K562 (cell line): ENCODE results near the gene TBC1D2. TPM values are rescaled to one million over a fixed set of nuclear protein-coding genes. Genes with fewer than 3 reads are reported as not detected.

Experiments used
- ADNP ChIP-seq: fragments of 200-800 bp; sonication (Bioruptor generic); IDR thresholded peaks from 2 replicates; pipeline ENCODE4 v1.6.1; 2016; ENCODE audit warnings: missing genetic modification characterization, missing compliant biosample characterization
- BRF2 ChIP-seq: IDR thresholded peaks from 3 replicates; pipeline ENCODE4 v1.6.1; 2011; ENCODE audit warnings: borderline replicate concordance, mild to moderate bottlenecking; ENCODE audit not compliant: insufficient read length, insufficient read depth
- E2F6 ChIP-seq, 2 experiments: IDR thresholded peaks; 2 replicates each; pipeline ENCODE4 v1.6.1; 2011; ENCODE audit warnings: borderline replicate concordance in 1 of 2, control low read depth in 1 of 2, low read depth in 1 of 2, low read length in 1 of 2, mild to moderate bottlenecking in 1 of 2, mixed read lengths in 1 of 2, moderate library complexity in 1 of 2; ENCODE audit not compliant: insufficient read depth in 1 of 2, insufficient read length in 1 of 2, poor library complexity in 1 of 2, severe bottlenecking in 1 of 2; ENCODE audit errors: extremely low read depth in 1 of 2
- EGR1 ChIP-seq: fragments of 450-650 bp; conservative IDR thresholded peaks from 2 replicates; pipeline ENCODE4 v1.6.1; 2017; ENCODE audit warnings: mild to moderate bottlenecking
- JUNB ChIP-seq: fragments of 450-650 bp; formaldehyde crosslinking; conservative IDR thresholded peaks from 2 replicates; pipeline ENCODE4 v1.4.0; 2020; ENCODE audit warnings: mild to moderate bottlenecking
- NFE2L1 ChIP-seq: fragments of 450-650 bp; IDR thresholded peaks from 2 replicates; pipeline ENCODE4 v1.6.1; 2016; ENCODE audit warnings: missing genetic modification characterization, low read depth, mild to moderate bottlenecking, missing compliant biosample characterization, moderate library complexity, borderline replicate concordance
- NR2C2 ChIP-seq, 2 experiments: fragments of 200-800 bp in 1 of 2; sonication (Bioruptor generic) in 1 of 2; sonication (generic) in 1 of 2; formaldehyde crosslinking in 1 of 2; IDR thresholded peaks; 2 replicates each; pipeline versions ENCODE4 v1.6.1 to v1.8.0; 2016 to 2022; ENCODE audit warnings: mild to moderate bottlenecking in 1 of 2, missing compliant biosample characterization in 1 of 2, missing genetic modification characterization in 1 of 2, missing genetic modification reagents in 1 of 2
- POLR3G ChIP-seq: IDR thresholded peaks from 2 replicates; pipeline ENCODE4 v1.6.1; 2011; ENCODE audit not compliant: insufficient read length, insufficient replicate concordance; ENCODE audit errors: extremely low read depth
- SETDB1 ChIP-seq: IDR thresholded peaks from one replicate; pipeline ENCODE4 v1.6.1; 2012; ENCODE audit warnings: low read length, control low read depth, inconsistent platforms
- SIN3A ChIP-seq, 2 experiments: fragments of 150-350 bp in 1 of 2; IDR thresholded peaks; 2 replicates each; pipeline ENCODE4 v1.6.1; 2011 to 2016; ENCODE audit warnings: borderline replicate concordance in 2 of 2, low read depth in 2 of 2, low read length in 2 of 2, mild to moderate bottlenecking in 2 of 2, moderate library complexity in 2 of 2; ENCODE audit not compliant: control insufficient read depth in 1 of 2
- SIX5 ChIP-seq, 2 experiments: IDR thresholded peaks; 2 replicates each; pipeline ENCODE4 v1.6.1; 2011; ENCODE audit warnings: low read length in 2 of 2, borderline replicate concordance in 1 of 2, low read depth in 1 of 2, mild to moderate bottlenecking in 1 of 2, moderate library complexity in 1 of 2; ENCODE audit not compliant: insufficient read depth in 1 of 2
- TCF15 ChIP-seq: fragments of 250-450 bp; sonication (Bioruptor Pico); IDR thresholded peaks from 2 replicates; pipeline ENCODE4 v1.8.0; 2022; ENCODE audit warnings: moderate library complexity, mild to moderate bottlenecking, inconsistent platforms
- TFAM ChIP-seq: fragments of 250-450 bp; sonication (Bioruptor Pico); conservative IDR thresholded peaks from 2 replicates; pipeline ENCODE4 v1.5.0; 2021; ENCODE audit warnings: mild to moderate bottlenecking, moderate library complexity
- USF1 ChIP-seq: sonication (generic); formaldehyde crosslinking; IDR thresholded peaks from 2 replicates; pipeline ENCODE4 v1.9.0; 2022; ENCODE audit warnings: mild to moderate bottlenecking, missing genetic modification reagents
- ZBTB7A ChIP-seq: IDR thresholded peaks from 2 replicates; pipeline ENCODE4 v1.6.1; 2011; ENCODE audit warnings: low read depth, mild to moderate bottlenecking, low read length, moderate library complexity, borderline replicate concordance; ENCODE audit not compliant: control insufficient read depth
- ZNF197 ChIP-seq: fragments of 200-800 bp; sonication (Bioruptor generic); IDR thresholded peaks from 2 replicates; pipeline ENCODE4 v1.6.1; 2016; ENCODE audit warnings: low read depth, missing genetic modification characterization, missing compliant biosample characterization
- ZNF277 ChIP-seq: fragments of 250-450 bp; sonication (Bioruptor Pico); IDR thresholded peaks from 2 replicates; pipeline ENCODE4 v1.8.0; 2022; ENCODE audit warnings: inconsistent platforms, mild to moderate bottlenecking, moderate library complexity, borderline replicate concordance
- ZNF512 ChIP-seq: IDR thresholded peaks from 2 replicates; pipeline ENCODE4 v1.6.1; 2016; ENCODE audit warnings: missing genetic modification characterization, missing compliant biosample characterization
- polyA plus RNA-seq, 8 experiments: library from polyadenylated mRNA; depleted of rRNA in 4 of 8; stranded (reverse) in 5 of 8; unstranded in 3 of 8; fragments of >200 nt; fragmentation: Nextera tagmentation in 2 of 8; fragmentation: Illumina TruSeq in 1 of 8; extraction: Ambion mirVana in 2 of 8; extraction: Trizol in 1 of 8; gene quantifications; 2 replicates each; pipeline versions ENCODE4 v1.2.1 to v1.2.3, GENCODE V29; 2011 to 2014; ENCODE audit warnings: inconsistent platforms in 1 of 8, missing spikeins in 1 of 8
- total RNA-seq, 7 experiments: library from RNA; depleted of rRNA in 6 of 7; stranded (reverse); fragments of >200 nt in 6 of 7; fragmentation: Illumina TruSeq in 2 of 7; extraction: Trizol in 2 of 7; gene quantifications; 2 replicates each; pipeline versions ENCODE4 v1.2.1 to v1.2.3, GENCODE V29; 2011 to 2021; ENCODE audit warnings: low replicate concordance in 1 of 7

TBC1D2 gene
- total and polyA plus RNA-seq, 9 of the 15 experiments (the other 6 are each of a cell fraction or from before 2014, with no cell fraction given), result 0.10 to 7.0 (median 2.5) TPM

- TF ChIP-seq ZNF277 (CRISPR knock-in tag) (no peak), JUNB (no peak), USF1 (no peak), ZNF512 (tag) (no peak), NFE2L1 (tag) (no peak), ZNF197 (peak; percentile 75; the same call in 1 of the 2 replicates), NR2C2 (CRISPR knock-in tag; IDR thresholded peaks at IDR 0.05) (0 out of 2 replicates have a peak, but pooled peaks have one; percentile 68), NR2C2 (tag; IDR thresholded peaks at IDR 0.05) (peak; percentile 87), ZBTB7A (peak; percentile 73; the same call in 1 of the 2 replicates), SIN3A (IDR thresholded peaks at IDR 0.05; ENCODE audit: borderline replicate concordance in 2 of 2, control insufficient read depth in 1 of 2, low read depth in 2 of 2, low read length in 2 of 2) (peak; percentile 50 to 68; a peak in 2 of 4 replicates), SETDB1 (no peak), TCF15 (CRISPR knock-in tag) (no peak), ADNP (tag) (no peak), BRF2 (no peak), TFAM (CRISPR knock-in tag) (no peak), EGR1 (peak; percentile 80), SIX5 (IDR thresholded peaks at IDR 0.05; ENCODE audit: borderline replicate concordance in 1 of 2, insufficient read depth in 1 of 2, low read depth in 1 of 2, low read length in 2 of 2) (peak; percentile 13 to 41; a peak in 2 of 4 replicates), E2F6 (IDR thresholded peaks at IDR 0.05; ENCODE audit: borderline replicate concordance in 1 of 2, extremely low read depth in 1 of 2, insufficient read depth in 1 of 2, insufficient read length in 1 of 2, low read depth in 1 of 2, low read length in 1 of 2, poor library complexity in 1 of 2, severe bottlenecking in 1 of 2) (peak; percentile 34 to 63), POLR3G (no peak)
These were observed at the start of gene TBC1D2 (continued) for GRCh38 chr9:98255578-98256296.
